ENCODE measurements around the gene GGA1.

GRCh38 chr22:37568012-37568411 lies 40.6 kb upstream of the GGA1 start:
- TF ChIP-seq MAX (IDR thresholded peaks at IDR 0.05) (no peak), YY1 (IDR thresholded peaks at IDR 0.05; ENCODE audit: low read depth) (no peak), USF1 (IDR thresholded peaks at IDR 0.05) (no peak), FOXM1 (IDR thresholded peaks at IDR 0.05; ENCODE audit: borderline replicate concordance, low read depth) (no peak), EGR1 (IDR thresholded peaks at IDR 0.05) (no peak), EP300 (IDR thresholded peaks at IDR 0.05; ENCODE audit: borderline replicate concordance) (no peak), CEBPB (IDR thresholded peaks at IDR 0.05) (no peak), TCF12 (IDR thresholded peaks at IDR 0.05; ENCODE audit: low read depth) (no peak), TEAD4 (IDR thresholded peaks at IDR 0.05) (no peak), TAF1 (IDR thresholded peaks at IDR 0.05; ENCODE audit: low read depth) (no peak), REST (IDR thresholded peaks at IDR 0.05; ENCODE audit: low read depth) (no peak)
